Right ventricle myocardium inferior (tissue), 1 donor: ENCODE data around the gene DACH2. TPM values are rescaled to one million over a fixed set of nuclear protein-coding genes. Genes with fewer than 3 reads are reported as not detected.

Source experiments
- ATAC-seq: fragments of 200-7000 bp; cut with Tn5 transposase; one replicate; pipeline ENCODE4 v1.9.1; 2020; ENCODE audit warnings: mild to moderate bottlenecking, moderate library complexity
- DNase-seq: peaks from one replicate; pipeline ENCODE4 v3.0.0; 2021; ENCODE audit errors: missing footprints
- intact Hi-C: fragments of 100-400 bp; cut with DNase I; formaldehyde crosslinking; loops from one replicate; pipeline ENCODE4 v1.11.0; 2022
- total RNA-seq: library from RNA; stranded (reverse); fragmentation: NEBNext Ultra II Directional; extraction: Animal tissue kit (Norgen Biotek cat#: 25700); gene quantifications from one replicate; pipeline ENCODE4 v1.2.1, GENCODE V29; 2021
- donor health status: DM: no; HTN: yes; CAD: no; lungs with severe emphysema.

DACH2 gene
- total RNA-seq, 1 donor from 2014 or later, result not detected

DNA sequence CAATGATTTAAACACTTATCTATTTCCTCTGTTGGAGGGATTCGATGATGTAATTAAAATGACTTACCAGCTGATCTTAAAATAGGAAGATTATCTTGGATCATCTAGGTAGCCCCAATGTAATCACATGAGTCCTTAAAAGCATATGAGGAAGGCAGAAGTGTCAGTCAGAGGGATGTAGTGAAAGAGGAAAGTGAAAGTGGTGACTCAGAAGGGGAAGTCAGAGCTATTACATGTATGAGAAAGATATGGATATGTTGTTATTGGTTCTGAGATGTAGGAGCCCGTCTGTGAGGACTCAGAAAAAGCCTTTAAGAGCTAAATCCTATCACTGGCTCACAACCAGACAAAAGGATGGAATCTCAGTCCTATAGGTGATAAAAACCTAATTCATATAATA, 456.4 kb downstream of the DACH2 start:
- intact Hi-C loops, result no loop called here
- DNase-seq (no peak), ATAC-seq (no peak)

DNA sequence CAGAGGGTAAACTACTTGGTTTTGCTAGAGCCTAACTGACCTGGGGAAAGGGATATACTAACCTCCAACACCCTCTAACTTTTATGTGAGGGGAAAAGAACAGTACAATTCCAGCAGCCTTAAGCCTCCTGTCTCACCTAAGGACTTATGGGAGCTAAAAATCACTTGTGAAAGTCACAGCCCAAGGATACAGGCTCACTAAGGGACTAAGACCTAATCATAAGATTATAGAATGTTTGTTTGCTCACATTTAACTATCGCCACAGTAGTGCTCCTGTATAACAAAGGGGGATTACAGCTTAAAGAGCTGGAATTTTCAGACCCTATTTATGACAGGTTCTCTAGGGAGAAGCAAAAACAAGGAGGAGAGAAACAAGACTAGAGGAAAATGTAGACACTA, 548.7 kb downstream of the DACH2 start:
- no peak for ATAC-seq
- intact Hi-C loops, result no loop called here
- no peak for DNase-seq

DNA sequence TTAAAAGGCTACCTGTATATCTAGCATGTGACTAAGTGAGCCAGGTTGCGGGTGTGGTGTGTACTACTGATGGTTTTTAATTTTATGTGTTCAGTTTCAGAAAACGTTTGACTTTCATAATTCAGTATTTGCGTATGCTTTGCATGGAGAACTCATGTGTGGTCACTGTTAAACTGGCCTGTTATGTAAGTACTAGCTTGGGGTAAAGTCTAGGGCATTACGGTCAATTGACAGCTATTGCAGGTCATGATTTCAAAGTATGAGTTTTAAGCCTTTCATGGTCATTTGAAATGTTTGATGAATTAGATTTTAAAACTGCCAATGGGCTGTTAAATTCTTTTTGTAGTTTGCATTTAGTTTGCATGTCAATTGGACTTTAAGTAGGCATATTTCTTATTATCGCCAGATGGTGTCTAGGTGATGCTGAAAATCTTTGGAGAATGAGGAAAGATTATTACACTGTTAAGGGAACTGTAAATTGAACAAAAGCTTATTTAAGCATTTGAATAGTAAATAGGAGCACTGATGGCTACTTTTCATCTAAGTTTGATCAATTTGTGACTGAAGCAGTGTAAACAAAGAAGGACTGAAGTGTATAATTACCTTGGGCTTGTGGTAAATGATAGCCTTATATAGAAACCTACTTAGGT, 563.4 kb downstream of the DACH2 start:
- intact Hi-C loops, result no loop called here
- ATAC-seq (no peak), DNase-seq (no peak)

DNA sequence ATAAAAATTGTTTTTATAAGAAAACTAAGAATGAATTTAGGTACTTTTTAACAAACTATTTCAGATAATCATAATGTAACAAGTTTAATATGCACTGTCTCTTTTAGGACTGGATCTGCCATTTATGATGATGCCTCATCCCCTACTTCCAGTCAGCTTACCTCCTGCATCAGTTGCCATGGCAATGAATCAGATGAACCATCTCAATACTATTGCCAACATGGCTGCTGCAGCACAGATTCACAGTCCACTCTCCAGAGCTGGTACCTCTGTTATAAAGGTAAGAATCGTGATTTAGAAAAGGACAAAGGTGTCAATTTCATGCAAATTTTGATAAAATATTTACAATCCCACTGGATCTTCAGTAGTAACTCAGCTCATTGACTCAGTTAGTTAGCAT, 566.2 kb downstream of the DACH2 start:
- no peak for DNase-seq
- intact Hi-C loops, result no loop called here

DNA sequence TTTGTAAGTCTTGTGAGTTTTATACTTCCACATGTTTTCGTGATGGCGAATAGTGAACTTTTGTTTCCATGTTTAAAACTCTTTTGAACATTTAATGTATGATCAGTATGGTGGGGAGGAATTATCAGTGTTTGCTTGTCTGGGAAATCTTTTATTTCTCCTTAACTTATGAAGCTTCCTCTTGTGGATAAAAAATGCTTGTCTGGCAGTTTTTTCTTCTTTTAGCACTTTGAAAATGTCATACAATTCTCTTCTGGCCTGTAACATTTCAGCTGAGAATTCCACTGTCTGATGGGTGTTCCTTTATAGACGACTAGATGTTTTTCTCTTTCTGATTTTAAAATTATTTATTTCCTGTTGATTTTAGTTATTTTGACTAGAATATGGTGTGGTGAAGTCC, 576.0 kb downstream of the DACH2 start:
- intact Hi-C loops, result no loop called here
- DNase-seq, result no peak
- ATAC-seq, result no peak

More for the DNA sequence above, 566.2 kb downstream of the DACH2 start:
- no peak for ATAC-seq

DNA sequence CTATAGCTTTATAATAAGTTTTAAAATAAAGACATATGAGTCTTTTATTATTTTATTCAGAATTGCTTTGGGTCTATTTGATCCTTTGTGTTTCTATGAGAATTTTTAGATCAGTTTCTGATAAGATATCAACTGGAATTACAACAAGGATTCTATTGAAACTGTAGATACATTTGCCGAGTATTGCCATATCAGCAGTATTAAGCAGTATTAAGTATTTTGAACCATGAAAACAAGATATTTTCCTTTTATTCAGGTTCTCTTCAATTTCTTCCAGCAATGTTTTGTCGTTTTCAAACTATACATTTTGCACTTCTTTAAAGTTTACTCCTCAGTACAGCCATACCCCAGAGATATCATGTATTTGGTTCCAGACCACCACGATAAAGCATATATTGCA, 598.8 kb downstream of the DACH2 start:
- no peak for ATAC-seq
- intact Hi-C loops, result no loop called here
- DNase-seq, result no peak

DNA sequence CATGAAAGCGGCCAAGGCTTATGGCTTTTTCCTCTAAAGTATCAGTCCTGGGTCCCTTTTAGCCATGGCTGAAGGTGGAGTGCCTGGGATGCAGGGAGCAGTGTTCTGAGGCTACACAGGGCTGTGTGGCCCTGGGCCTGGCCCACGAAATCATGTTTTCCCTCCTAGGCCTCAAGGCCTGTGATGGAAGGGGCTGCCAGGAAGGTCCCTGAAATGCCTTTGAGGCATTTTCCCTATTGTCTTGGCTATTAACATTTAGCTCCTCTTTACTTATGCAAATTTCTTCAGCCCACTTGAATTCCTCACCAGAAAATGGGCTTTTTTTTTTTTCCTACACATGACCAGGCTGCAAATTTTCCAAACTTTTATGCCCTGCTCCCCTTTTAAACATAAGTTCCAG, 657.0 kb downstream of the DACH2 start:
- DNase-seq (no peak), ATAC-seq (no peak)
- intact Hi-C loops, result no loop called here

DNA sequence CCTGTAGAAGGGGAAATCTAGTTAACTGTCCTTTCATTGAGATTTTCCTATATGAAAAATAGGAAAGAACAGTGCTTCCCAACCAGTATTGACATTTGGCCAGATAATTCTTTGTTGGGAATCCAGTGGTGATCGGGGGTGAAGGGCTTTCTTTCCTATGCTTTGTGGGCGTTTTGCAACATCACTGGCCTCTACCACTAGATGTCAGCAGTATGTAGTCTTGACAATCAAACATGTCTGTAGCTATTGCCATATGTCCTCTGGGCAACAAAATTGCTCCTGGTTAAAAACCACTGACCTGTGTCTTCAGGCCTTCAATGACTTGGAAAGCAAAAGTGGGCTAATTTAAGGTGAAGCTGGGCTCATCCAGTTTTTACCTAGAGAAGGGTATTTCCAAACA, 658.5 kb downstream of the DACH2 start:
- intact Hi-C loops, result no loop called here
- no peak for DNase-seq
- ATAC-seq, result no peak

DNA sequence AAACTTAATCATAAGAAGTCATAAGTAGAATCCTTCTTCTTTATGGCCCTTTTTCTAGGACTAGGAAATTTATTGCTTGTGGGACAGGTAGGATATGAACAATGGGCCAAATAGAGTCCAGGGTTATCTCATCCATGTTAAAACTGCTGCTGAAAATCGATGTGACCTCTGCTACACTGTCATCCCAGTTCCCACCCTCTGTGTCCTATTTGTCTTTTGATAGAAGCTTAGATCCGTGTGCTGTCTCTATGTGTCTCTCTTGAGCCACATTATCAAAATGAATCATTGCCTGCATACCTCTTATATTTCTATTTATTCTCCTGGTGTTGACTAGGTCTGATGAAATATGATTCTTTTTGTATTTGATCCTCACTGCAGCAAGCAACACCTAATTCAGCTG, 661.4 kb downstream of the DACH2 start:
- ATAC-seq, result no peak
- intact Hi-C loops, result no loop called here
- no peak for DNase-seq

DNA sequence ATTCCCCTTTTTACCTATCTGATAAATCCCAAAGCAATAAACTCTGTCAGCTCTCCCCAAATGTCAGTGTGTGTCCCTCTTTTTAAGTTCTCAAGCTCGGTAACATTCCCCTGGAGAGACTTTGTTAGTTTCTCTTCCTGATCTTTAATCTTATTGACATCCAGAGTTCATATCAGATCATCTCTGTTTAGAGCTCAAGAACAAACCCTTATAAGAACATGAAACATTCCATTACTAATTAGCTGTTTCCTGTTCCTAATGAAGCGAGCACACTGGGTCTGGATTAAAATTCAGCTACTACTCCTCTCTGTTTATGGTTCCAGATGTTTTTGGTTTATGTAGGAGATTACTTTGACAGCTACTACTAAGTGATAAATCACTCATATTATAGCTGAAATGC, 681.5 kb downstream of the DACH2 start:
- intact Hi-C loops, result no loop called here
- ATAC-seq, result no peak

DNA sequence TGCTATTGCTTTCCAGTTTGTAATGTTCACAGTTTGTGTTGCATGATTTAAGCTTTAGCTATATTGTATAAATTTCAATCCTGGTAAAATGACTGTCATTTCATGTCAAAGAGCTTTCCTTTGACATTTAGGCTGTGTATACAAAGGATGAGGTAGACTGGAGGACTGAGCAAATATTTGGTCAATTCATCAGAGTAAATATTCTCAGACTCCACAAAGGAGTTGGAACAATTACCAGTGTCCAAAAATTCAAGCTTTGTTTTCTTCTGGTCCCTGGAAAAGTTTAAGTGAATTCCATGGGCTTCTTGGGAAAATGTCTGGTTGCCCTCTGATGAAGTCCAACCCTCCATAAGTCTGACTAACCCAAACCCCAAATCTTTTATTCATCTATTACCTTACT, 682.4 kb downstream of the DACH2 start:
- intact Hi-C loops, result no loop called here
- no peak for ATAC-seq
- DNase-seq, result no peak

More for the DNA sequence above, 681.5 kb downstream of the DACH2 start:
- DNase-seq, result no peak

DNA sequence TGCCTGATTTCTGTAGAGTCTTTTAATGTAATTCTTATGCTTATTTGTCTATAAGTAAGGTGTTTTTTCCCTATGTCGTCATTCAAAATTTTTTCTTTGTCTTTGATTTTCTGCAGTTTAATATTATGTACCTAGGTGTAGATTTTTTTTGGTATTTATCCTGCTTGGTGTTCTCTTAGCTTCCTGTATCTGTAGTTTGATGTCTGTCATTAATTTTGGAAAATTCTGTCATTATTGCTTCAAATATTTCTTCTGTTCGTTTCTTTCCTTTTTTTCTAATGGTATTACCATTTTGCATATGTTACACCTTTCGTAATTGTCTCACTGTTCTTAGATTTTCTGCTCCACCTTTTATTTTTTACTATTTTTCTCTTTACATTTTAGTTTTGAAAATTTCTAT, 696.9 kb downstream of the DACH2 start:
- DNase-seq (no peak), ATAC-seq (no peak)
- intact Hi-C loops, result no loop called here

Other genes starting within 250 kb of the DACH2 start
- 11.4 TPM for gene CHM, start 100.9 kb upstream of the DACH2 start, total RNA-seq